ENCODE results near the gene STRN3. TPM values are rescaled to one million over a fixed set of nuclear protein-coding genes. Genes with fewer than 3 reads are reported as not detected.

The STRN3 gene
- total and polyA plus RNA-seq, 2 of the 8 experiments (the other 6 are each of a cell fraction or from before 2014, with no cell fraction given): 8.7 to 38.1 TPM

DNA sequence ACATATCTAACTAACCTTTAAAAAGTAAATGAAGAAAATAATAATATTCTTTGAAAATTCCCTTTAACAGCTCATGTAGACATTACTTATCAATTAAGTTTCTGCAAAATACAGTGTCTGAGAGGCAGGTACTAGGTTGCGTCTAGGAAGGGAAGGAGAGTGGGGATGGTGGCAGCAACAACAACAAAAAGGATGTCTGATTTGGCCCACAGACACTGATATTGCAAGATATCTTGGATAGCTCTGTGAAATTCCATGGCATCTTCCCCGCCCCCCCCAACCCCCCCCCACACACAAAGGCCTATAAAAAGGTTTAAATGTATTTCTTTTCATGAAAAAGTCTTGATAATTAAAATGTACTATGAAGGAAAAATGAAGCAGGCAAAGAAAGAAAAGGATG, 42.3 kb downstream of the STRN3 start:
- Histone ChIP-seq H4K91ac (replicated peaks; ENCODE audit: insufficient read length, low read length) (no peak overlapping the region), H3K56ac (replicated peaks; ENCODE audit: insufficient read length, low read depth, low read length) (no peak overlapping the region), H3K27me3 (replicated peaks in 1 of 4; ENCODE audit: control insufficient read depth in 3 of 4, extremely low read depth in 1 of 4, insufficient read depth in 3 of 4, low read length in 3 of 4) (no peaks in the 10 kb centered on the region), H3K4me1 (replicated peaks in 1 of 4; ENCODE audit: control insufficient read depth in 3 of 4, insufficient read depth in 4 of 4, low read length in 3 of 4) (no peaks in the 10 kb centered on the region; a peak in 1 of 7 replicates), H2BK20ac (ENCODE audit: low read length) (no peak overlapping the region), H2AK5ac (ENCODE audit: low read depth, low read length) (no peak overlapping the region), H3K9me3 (ENCODE audit: insufficient read depth in 2 of 2, low read depth in 1 of 2, low read length in 1 of 2) (no peaks in the 10 kb centered on the region), H3K18ac (ENCODE audit: extremely low read depth, low read length) (no peak overlapping the region), H3K4me3 (ENCODE audit: extremely low read depth in 1 of 4, insufficient read depth in 2 of 4, low read depth in 3 of 4, low read length in 4 of 4) (no peak overlapping the region), H4K5ac (ENCODE audit: insufficient read length, low read depth, low read length) (no peak overlapping the region), H3K4me2 (ENCODE audit: insufficient read depth in 1 of 2, low read depth in 2 of 2, low read length in 2 of 2) (no peak overlapping the region), H2BK12ac (ENCODE audit: low read depth, low read length) (no peak overlapping the region), H3K36me3 (ENCODE audit: control insufficient read depth in 2 of 4, insufficient read depth in 4 of 4, low read length in 3 of 4) (no peaks in the 10 kb centered on the region), H2BK5ac (ENCODE audit: low read depth, low read length) (no peak overlapping the region), H3K79me1 (ENCODE audit: low read depth, low read length) (no peaks in the 10 kb centered on the region; the same call in 1 of the 2 replicates), H4K8ac (ENCODE audit: extremely low read depth, insufficient read depth, low read length) (no peak overlapping the region), H3K27ac (ENCODE audit: low read depth, low read length) (no peak overlapping the region), H3K4ac (replicated peaks; ENCODE audit: insufficient read length, low read depth, low read length) (no peak overlapping the region), H3K14ac (ENCODE audit: insufficient read length) (no peak overlapping the region), H4K20me1 (replicated peaks in 1 of 2; ENCODE audit: control insufficient read depth in 1 of 2, insufficient read depth in 2 of 2, low read length in 2 of 2) (peaks cover 2 to 11% of the 10 kb centered on the region in 2 experiments), H2BK15ac (ENCODE audit: low read length) (no peak overlapping the region), H2BK120ac (replicated peaks; ENCODE audit: low read depth, low read length) (no peak overlapping the region), H3K9ac (replicated peaks in 1 of 4; ENCODE audit: extremely low read depth in 1 of 4, low read depth in 3 of 4, low read length in 3 of 4) (no peak overlapping the region), H3K23me2 (ENCODE audit: low read depth, low read length) (no peaks in the 10 kb centered on the region), H2AFZ (ENCODE audit: low read length) (no peak overlapping the region), H3K79me2 (ENCODE audit: control insufficient read depth in 1 of 2, insufficient read depth in 2 of 2, low read length in 2 of 2) (peaks cover 0 to 89% of the 10 kb centered on the region in 2 experiments; a peak in 3 of 4 replicates), H3K23ac (ENCODE audit: insufficient read length) (no peak overlapping the region)
- no peak for FAIRE-seq
- POLR2A ChIA-PET (ENCODE audit: partially characterized antibody): interaction anchor here (1.1 to 1.3 kb wide), 2 partner anchors 21 to 61 kb away, joined by 3 to 4 read pairs; no protein-coding TSS in a partner anchor
- WGBS, 2 experiments (ENCODE audit: extremely low coverage in 1 of 2, insufficient coverage in 1 of 2, insufficient read length in 1 of 2, insufficient replicate concordance in 2 of 2, low coverage in 1 of 2, low lambda C conversion rate in 2 of 2, missing lambda C conversion rate in 1 of 2): 83% methylated on average over 2 of the region's 2 CpGs; no CpG with 5 or more reads in 1 of the 2 experiments
- CTCF ChIA-PET (ENCODE audit: partially characterized antibody): interaction anchor here (1.0 to 1.6 kb wide), 3 partner anchors 9 to 87 kb away, joined by 3 to 6 read pairs (median 3); no protein-coding TSS in a partner anchor
- DNase-seq (ENCODE audit: low read depth in 1 of 2, low spot score in 2 of 2): no peak
- TF ChIP-seq BCL11A (IDR thresholded peaks at IDR 0.05; ENCODE audit: low read depth in 2 of 2, low read length in 2 of 2) (no peak), YY1 (IDR thresholded peaks at IDR 0.05; ENCODE audit: low read depth, low read length) (no peak), CEBPB (IDR thresholded peaks at IDR 0.05; ENCODE audit: low read depth, low read length) (no peak), RBBP5 (IDR thresholded peaks at IDR 0.05; ENCODE audit: borderline replicate concordance, low read depth, low read length) (no peak), SAP30 (IDR thresholded peaks at IDR 0.05; ENCODE audit: insufficient read depth, insufficient replicate concordance, low read length) (no peak), RFX5 (IDR thresholded peaks at IDR 0.05; ENCODE audit: borderline replicate concordance, low read depth, low read length) (no peak), KDM5A (IDR thresholded peaks at IDR 0.05; ENCODE audit: low read length) (no peak), PHF8 (conservative IDR thresholded peaks at IDR 0.05; ENCODE audit: low read depth, low read length) (no peak), EGR1 (IDR thresholded peaks at IDR 0.05; ENCODE audit: borderline replicate concordance, low read depth, low read length) (no peak), SP2 (IDR thresholded peaks at IDR 0.05; ENCODE audit: low read length) (no peak), SP1 (IDR thresholded peaks at IDR 0.05; ENCODE audit: low read depth, low read length) (no peak)
- TF ChIP-seq, protein P1, sequence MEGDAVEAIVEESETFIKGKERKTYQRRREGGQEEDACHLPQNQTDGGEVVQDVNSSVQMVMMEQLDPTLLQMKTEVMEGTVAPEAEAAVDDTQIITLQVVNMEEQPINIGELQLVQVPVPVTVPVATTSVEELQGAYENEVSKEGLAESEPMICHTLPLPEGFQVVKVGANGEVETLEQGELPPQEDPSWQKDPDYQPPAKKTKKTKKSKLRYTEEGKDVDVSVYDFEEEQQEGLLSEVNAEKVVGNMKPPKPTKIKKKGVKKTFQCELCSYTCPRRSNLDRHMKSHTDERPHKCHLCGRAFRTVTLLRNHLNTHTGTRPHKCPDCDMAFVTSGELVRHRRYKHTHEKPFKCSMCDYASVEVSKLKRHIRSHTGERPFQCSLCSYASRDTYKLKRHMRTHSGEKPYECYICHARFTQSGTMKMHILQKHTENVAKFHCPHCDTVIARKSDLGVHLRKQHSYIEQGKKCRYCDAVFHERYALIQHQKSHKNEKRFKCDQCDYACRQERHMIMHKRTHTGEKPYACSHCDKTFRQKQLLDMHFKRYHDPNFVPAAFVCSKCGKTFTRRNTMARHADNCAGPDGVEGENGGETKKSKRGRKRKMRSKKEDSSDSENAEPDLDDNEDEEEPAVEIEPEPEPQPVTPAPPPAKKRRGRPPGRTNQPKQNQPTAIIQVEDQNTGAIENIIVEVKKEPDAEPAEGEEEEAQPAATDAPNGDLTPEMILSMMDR (IDR thresholded peaks at IDR 0.05; ENCODE audit: control extremely low read depth in 1 of 3, insufficient read depth in 1 of 3, low read depth in 1 of 3, low read length in 3 of 3): no peak

All from H1 (cell line).